ENCODE results near the gene SLC17A5. TPM values are rescaled to one million over a fixed set of nuclear protein-coding genes. Genes with fewer than 3 reads are reported as not detected.
A peak's percentile ranks its signal among the peaks of the same experiment; 100 is the strongest.

The SLC17A5 gene
- total and polyA plus RNA-seq, 9 of the 15 experiments (the other 6 are each of a cell fraction or from before 2014, with no cell fraction given) = 1.3 to 7.2 (median 3.4) TPM

GRCh38 chr6:73581293-73581692, 72.5 kb downstream of the SLC17A5 start (continued):
- TF ChIP-seq, protein P1, sequence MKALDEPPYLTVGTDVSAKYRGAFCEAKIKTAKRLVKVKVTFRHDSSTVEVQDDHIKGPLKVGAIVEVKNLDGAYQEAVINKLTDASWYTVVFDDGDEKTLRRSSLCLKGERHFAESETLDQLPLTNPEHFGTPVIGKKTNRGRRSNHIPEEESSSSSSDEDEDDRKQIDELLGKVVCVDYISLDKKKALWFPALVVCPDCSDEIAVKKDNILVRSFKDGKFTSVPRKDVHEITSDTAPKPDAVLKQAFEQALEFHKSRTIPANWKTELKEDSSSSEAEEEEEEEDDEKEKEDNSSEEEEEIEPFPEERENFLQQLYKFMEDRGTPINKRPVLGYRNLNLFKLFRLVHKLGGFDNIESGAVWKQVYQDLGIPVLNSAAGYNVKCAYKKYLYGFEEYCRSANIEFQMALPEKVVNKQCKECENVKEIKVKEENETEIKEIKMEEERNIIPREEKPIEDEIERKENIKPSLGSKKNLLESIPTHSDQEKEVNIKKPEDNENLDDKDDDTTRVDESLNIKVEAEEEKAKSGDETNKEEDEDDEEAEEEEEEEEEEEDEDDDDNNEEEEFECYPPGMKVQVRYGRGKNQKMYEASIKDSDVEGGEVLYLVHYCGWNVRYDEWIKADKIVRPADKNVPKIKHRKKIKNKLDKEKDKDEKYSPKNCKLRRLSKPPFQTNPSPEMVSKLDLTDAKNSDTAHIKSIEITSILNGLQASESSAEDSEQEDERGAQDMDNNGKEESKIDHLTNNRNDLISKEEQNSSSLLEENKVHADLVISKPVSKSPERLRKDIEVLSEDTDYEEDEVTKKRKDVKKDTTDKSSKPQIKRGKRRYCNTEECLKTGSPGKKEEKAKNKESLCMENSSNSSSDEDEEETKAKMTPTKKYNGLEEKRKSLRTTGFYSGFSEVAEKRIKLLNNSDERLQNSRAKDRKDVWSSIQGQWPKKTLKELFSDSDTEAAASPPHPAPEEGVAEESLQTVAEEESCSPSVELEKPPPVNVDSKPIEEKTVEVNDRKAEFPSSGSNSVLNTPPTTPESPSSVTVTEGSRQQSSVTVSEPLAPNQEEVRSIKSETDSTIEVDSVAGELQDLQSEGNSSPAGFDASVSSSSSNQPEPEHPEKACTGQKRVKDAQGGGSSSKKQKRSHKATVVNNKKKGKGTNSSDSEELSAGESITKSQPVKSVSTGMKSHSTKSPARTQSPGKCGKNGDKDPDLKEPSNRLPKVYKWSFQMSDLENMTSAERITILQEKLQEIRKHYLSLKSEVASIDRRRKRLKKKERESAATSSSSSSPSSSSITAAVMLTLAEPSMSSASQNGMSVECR (CRISPR knock-in tag; IDR thresholded peaks at IDR 0.05) = no peak
- TF ChIP-seq TRIM28 (IDR thresholded peaks at IDR 0.05) (0 out of 2 replicates have a peak, but pooled peaks have one; percentile 57), ZZZ3 (IDR thresholded peaks at IDR 0.05) (no peak), SRSF7 (optimal IDR thresholded peaks at IDR 0.05; ENCODE audit: low read depth, low read length) (no peak), NCOR1 (IDR thresholded peaks at IDR 0.05) (no peak), TARDBP (IDR thresholded peaks at IDR 0.05) (no peak)
- TF ChIP-seq, protein P2, sequence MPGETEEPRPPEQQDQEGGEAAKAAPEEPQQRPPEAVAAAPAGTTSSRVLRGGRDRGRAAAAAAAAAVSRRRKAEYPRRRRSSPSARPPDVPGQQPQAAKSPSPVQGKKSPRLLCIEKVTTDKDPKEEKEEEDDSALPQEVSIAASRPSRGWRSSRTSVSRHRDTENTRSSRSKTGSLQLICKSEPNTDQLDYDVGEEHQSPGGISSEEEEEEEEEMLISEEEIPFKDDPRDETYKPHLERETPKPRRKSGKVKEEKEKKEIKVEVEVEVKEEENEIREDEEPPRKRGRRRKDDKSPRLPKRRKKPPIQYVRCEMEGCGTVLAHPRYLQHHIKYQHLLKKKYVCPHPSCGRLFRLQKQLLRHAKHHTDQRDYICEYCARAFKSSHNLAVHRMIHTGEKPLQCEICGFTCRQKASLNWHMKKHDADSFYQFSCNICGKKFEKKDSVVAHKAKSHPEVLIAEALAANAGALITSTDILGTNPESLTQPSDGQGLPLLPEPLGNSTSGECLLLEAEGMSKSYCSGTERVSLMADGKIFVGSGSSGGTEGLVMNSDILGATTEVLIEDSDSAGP (CRISPR knock-in tag; IDR thresholded peaks at IDR 0.05) = no peak
- TF ChIP-seq, protein P3, sequence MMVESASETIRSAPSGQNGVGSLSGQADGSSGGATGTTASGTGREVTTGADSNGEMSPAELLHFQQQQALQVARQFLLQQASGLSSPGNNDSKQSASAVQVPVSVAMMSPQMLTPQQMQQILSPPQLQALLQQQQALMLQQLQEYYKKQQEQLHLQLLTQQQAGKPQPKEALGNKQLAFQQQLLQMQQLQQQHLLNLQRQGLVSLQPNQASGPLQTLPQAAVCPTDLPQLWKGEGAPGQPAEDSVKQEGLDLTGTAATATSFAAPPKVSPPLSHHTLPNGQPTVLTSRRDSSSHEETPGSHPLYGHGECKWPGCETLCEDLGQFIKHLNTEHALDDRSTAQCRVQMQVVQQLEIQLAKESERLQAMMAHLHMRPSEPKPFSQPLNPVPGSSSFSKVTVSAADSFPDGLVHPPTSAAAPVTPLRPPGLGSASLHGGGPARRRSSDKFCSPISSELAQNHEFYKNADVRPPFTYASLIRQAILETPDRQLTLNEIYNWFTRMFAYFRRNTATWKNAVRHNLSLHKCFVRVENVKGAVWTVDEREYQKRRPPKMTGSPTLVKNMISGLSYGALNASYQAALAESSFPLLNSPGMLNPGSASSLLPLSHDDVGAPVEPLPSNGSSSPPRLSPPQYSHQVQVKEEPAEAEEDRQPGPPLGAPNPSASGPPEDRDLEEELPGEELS (CRISPR knock-in tag; IDR thresholded peaks at IDR 0.05; ENCODE audit: borderline replicate concordance) = no peak

All from K562 (cell line).